ENCODE measurements around the gene PEX26. TPM values are rescaled to one million over a fixed set of nuclear protein-coding genes. Genes with fewer than 3 reads are reported as not detected.

PEX26 gene
- 25.5 and 28.2 TPM in 2 replicates for total RNA-seq

DNA sequence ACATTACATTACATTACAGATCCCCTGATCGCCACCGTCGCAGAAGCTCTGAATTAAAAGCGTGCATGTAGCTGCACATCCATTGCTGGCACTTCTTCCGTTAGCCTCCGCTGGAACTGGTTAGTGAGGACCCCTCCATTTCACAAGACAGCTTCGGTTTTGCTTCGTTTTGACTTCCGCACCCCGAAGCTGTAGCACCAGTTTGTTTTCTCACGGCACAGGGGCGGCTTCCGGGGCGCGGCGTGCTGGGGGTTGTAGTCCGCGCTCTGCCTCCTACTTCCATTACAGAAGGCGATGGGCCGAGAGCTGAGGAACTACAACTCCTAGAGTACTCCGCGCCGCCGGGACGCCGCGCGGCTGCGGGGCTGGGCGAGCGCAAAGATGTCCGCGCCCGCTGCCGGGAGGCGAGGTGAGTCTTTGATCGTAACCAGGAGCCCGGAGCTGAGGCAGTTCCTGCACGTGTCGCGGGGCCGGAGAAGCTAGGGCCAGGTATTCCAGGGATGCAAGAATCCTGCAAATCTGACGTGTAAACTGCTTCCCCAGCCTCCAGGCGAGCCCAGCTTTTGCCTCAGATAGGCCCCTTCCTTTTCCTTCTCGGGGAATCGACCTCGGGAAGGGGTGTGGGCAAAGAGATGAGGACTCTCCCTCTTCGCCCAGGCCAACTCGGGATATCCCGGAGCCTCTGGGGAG, at the start of gene PEX26:
Gene PEX26, plus strand, starts transcription at position 352 of the 690 bp plus-strand sequence. CDS start 387 bp downstream, outside the sequence.

DNA sequence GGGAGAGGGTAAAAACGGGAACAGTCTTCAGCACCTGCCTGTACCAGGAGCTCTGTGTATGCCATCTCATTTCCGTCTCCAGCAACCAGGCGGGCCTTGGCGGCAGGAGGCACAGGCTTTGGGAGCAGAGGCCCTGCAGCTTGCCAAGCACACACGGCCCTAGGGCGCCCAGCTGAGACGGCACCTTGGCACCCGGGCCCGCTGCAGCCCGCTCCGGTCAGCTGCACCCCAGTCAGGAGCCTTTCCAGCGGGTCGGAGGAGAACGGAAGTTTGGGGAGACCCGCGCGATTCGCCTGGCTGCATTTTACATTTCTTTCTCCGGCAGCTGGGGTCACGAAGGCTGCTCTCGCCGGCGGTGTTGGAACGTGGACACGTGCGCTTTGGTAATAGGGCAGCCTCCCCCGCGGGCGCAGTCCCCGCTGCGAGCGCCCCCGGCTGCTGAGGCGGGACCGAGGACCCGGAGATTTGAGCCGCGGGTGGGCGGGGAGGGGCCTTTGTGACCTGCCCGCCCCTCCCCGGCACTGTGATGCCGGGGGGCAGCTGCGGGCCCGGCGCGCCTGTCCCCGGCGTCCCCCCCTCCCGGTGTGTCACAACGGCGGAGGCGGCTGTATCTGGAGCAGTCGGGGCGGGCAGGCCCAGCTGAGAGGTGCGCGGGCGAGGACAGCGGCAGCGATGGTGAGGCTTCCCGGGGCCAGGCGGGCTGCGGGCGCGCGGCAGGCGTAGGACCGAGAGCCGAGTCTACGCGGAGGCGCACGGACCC, 32.6 kb downstream of the PEX26 start, which contains the start of gene TUBA8:
Gene TUBA8, plus strand, starts transcription at position 616 of the 760 bp plus-strand sequence. Its CDS starts 57 bp downstream, at position 673.

Small RNA genes lying within 50 kb of the gene (small RNA-seq; reads per million reads assigned to genes)
- not detected for gene AC016027.5

Other genes with a start within 250 kb of the PEX26 start
- gene MICAL3, start 53.4 kb upstream of the PEX26 start, total RNA-seq = 39.9 and 40.1 TPM in 2 replicates
- gene TUBA8, start 32.8 kb downstream of the PEX26 start, total RNA-seq = 1.0 and 1.2 TPM in 2 replicates
- gene USP18, start 72.2 kb downstream of the PEX26 start, total RNA-seq = 4.1 and 5.9 TPM in 2 replicates

All from articular chondrocyte of knee joint (primary cell).